ENCODE results near the gene GAS6. TPM values are rescaled to one million over a fixed set of nuclear protein-coding genes. Genes with fewer than 3 reads are reported as not detected.
A peak's percentile ranks its signal among the peaks of the same experiment; 100 is the strongest.

The GAS6 gene
- total RNA-seq, 1 donor from 2014 or later, result 197 TPM

DNA sequence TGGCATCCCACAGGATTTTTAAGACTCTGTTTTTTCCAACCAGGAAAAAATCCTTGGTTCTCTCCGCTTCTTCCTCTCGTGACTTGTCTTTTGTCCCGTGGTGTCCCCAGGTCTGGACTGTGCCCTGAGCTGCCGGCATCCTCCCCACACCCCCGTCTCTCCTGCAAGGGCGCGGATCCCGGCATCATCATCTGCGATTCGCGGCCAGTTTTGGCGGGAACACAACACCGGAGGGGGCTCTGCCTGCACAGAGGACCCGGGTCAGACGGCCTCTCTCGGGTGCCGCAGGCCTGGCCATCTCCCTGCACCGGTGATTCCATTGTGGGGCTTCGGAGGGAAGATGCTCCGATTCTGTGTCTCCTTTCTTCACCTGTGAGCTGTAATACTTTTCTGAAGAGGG lies 18.8 kb upstream of the GAS6 start:
- DNase-seq (no peak), ATAC-seq (no peak)
- H3K4me3 ChIP-seq, result no peak overlapping the region
- H3K27ac ChIP-seq, result peak overlapping the region; percentile 78
- no peaks in the 10 kb centered on the region for H3K36me3 ChIP-seq
- no peaks in the 10 kb centered on the region for H3K27me3 ChIP-seq
- intact Hi-C loops (cut with DNase I), result no loop called here
- H3K9me3 ChIP-seq, result no peaks in the 10 kb centered on the region
- TF ChIP-seq CTCF (IDR thresholded peaks at IDR 0.05), result no peak
- peaks cover 24% of the 10 kb centered on the region for H3K4me1 ChIP-seq

- H3K4me1 ChIP-seq, result peaks cover 24% of the 10 kb centered on the region
- H3K27ac ChIP-seq, result peak overlapping the region; percentile 78
- intact Hi-C loops (cut with DNase I), result no loop called here
- ATAC-seq (peak; percentile 70), DNase-seq (no peak)
- no peaks in the 10 kb centered on the region for H3K27me3 ChIP-seq
- TF ChIP-seq CTCF (IDR thresholded peaks at IDR 0.05), result no peak
- no peak overlapping the region for H3K4me3 ChIP-seq
- H3K9me3 ChIP-seq, result no peaks in the 10 kb centered on the region
- H3K36me3 ChIP-seq, result no peaks in the 10 kb centered on the region
Observed at GRCh38 chr13:113882267-113882630, 18.4 kb upstream of the GAS6 start.

- DNase-seq, result no peak
- TF ChIP-seq CTCF (IDR thresholded peaks at IDR 0.05), result no peak
Observed at GRCh38 chr13:113881614-113882266, 17.9 kb upstream of the GAS6 start.

GRCh38 chr13:113880651-113881611 lies 17.1 kb upstream of the GAS6 start:
- peak; percentile 27 for ATAC-seq
- H3K27ac ChIP-seq, result peak overlapping the region; percentile 78
- H3K9me3 ChIP-seq, result no peaks in the 10 kb centered on the region
- H3K4me3 ChIP-seq, result no peak overlapping the region
- no peaks in the 10 kb centered on the region for H3K36me3 ChIP-seq
- no peaks in the 10 kb centered on the region for H3K27me3 ChIP-seq
- peaks cover 24% of the 10 kb centered on the region for H3K4me1 ChIP-seq
- TF ChIP-seq CTCF (IDR thresholded peaks at IDR 0.05), result no peak
- DNase-seq, result no peak
- intact Hi-C loops (cut with DNase I), result no loop called here

More at GRCh38 chr13:113881614-113882266, 17.9 kb upstream of the GAS6 start:
- H3K36me3 ChIP-seq, result no peaks in the 10 kb centered on the region
- no peak overlapping the region for H3K4me3 ChIP-seq
- H3K9me3 ChIP-seq, result no peaks in the 10 kb centered on the region
- H3K27me3 ChIP-seq, result no peaks in the 10 kb centered on the region
- H3K27ac ChIP-seq, result peak overlapping the region; percentile 78
- peaks cover 24% of the 10 kb centered on the region for H3K4me1 ChIP-seq
- peak; percentile 47 for ATAC-seq
- intact Hi-C loops (cut with DNase I), result no loop called here

DNA sequence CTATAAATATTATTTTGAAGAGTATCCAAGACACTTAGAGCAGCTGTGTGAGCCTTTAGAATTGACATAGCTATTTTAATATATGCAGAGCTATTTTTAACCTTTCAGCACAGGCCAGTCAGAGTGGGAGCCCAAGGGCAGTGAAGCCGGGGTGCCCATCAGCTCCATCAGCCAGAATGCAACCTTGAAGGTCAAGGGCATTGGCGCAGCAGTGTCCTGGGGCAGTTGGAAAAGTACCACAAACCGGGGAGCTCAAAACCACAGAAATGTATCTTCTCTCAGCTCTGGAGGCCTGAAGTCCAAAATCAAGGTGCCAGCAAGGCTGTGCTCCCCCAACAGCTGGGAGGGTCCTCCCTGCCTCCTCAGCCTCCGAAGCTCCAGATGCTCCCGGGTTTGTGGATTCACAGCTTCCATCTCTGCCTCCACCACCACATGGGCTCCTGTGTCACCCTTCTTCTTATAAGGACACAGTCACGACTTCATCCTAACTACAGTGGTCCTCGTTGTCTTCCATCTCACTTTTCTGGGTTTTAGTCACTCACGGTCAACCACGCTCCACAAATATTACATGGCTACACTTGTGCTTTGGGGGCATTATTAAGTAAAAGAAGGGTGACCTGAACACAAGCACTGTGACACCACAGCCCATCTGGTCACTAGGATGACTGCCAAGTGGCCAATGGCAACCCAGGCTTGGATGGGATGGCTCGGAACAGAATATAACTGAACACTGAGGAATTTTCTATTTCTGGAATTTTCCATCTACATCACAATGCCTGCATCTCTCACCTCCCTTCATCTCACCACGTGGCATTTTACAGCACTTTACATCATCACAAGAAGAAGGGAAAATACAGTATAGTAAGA lies 15.9 kb upstream of the GAS6 start:
- ATAC-seq (no peak), DNase-seq (no peak)
- Histone ChIP-seq H3K4me1 (peaks cover 24% of the 10 kb centered on the region), H3K4me3 (no peak overlapping the region), H3K27ac (no peak overlapping the region), H3K36me3 (no peaks in the 10 kb centered on the region), H3K27me3 (no peaks in the 10 kb centered on the region), H3K9me3 (no peaks in the 10 kb centered on the region)
- TF ChIP-seq CTCF (IDR thresholded peaks at IDR 0.05), result no peak
- intact Hi-C loops (cut with DNase I), result no loop called here

Measured in upper lobe of right lung (tissue), 1 donor.